ENCODE data around the gene AKR1C1. TPM values are rescaled to one million over a fixed set of nuclear protein-coding genes. Genes with fewer than 3 reads are reported as not detected.
A peak's percentile ranks its signal among the peaks of the same experiment; 100 is the strongest.

AKR1C1 gene
- total and polyA plus RNA-seq, 9 of the 15 experiments (the other 6 are each of a cell fraction or from before 2014, with no cell fraction given), result 43.5 to 180 (median 82.4) TPM

DNA sequence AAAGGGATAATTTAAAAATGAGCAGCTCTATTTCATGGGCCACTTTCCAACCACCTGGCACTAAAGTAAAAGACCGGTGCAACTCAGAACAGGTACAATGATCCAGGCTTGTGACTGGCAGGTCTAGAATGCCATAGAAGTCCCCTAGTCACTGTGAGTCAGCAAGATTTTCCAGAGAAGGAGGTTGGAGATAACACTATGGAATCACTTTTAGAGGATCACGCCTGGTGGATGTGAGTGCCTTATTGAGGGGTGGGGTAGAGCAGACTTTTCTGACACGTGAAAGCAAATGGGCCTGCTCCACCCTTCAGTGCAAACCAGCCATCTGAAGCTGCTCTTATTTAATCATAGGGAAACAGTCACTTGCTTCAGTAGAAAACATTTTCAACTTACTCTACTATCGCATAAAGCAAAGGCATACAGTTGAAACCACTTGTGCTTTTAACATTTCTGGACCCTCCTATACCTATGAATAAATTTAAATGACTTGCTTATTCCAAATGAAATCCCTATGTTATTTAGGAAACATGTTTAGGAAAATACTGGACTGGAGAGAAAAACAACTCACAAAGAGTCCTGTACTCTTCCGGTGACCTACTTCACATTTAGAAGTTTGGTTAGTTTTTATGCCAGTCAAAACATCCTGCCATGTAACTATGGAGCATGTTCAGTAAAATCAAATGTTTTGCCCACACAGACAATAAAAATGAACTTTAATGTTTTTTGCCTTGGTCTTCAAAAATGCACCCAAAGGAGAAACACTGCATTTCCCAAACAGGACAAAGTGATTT lies 21.5 kb upstream of the AKR1C1 start (continued):
- TF ChIP-seq BCLAF1 (IDR thresholded peaks at IDR 0.05; ENCODE audit: borderline replicate concordance in 1 of 2, control insufficient read depth in 1 of 2, low read depth in 2 of 2, low read length in 1 of 2) (no peak), JUND (IDR thresholded peaks at IDR 0.05; ENCODE audit: borderline replicate concordance, low read depth, low read length) (peak; percentile 70), JUND (tag; IDR thresholded peaks at IDR 0.05; ENCODE audit: borderline replicate concordance, low read depth, low read length) (peak; percentile 59; the same call in 1 of the 3 replicates), MAFK (IDR thresholded peaks at IDR 0.05; ENCODE audit: low read length) (peak; percentile 96), ELK1 (CRISPR knock-in tag; IDR thresholded peaks at IDR 0.05) (no peak), CAMTA2 (CRISPR knock-in tag; conservative IDR thresholded peaks at IDR 0.05) (no peak), DEAF1 (CRISPR knock-in tag; IDR thresholded peaks at IDR 0.05) (no peak), ADNP (tag; IDR thresholded peaks at IDR 0.05) (0 out of 2 replicates have a peak, but pooled peaks have one; percentile 22), BHLHE40 (IDR thresholded peaks at IDR 0.05; ENCODE audit: low read length) (peak; percentile 91), ZC3H11A (IDR thresholded peaks at IDR 0.05; ENCODE audit: low read depth, low read length) (no peak), CREB3L1 (IDR thresholded peaks at IDR 0.05; ENCODE audit: borderline replicate concordance, low read depth) (peak; percentile 38; the same call in 1 of the 2 replicates), GTF2B (IDR thresholded peaks at IDR 0.05; ENCODE audit: extremely low read depth, insufficient read length) (no peak), SLC30A9 (CRISPR knock-in tag; IDR thresholded peaks at IDR 0.05) (no peak), MYNN (IDR thresholded peaks at IDR 0.05) (peak; percentile 75), MYNN (CRISPR knock-in tag; IDR thresholded peaks at IDR 0.05) (no peak), SMC3 (conservative IDR thresholded peaks at IDR 0.05; ENCODE audit: insufficient read depth, low read depth, low read length) (no peak), TEAD4 (IDR thresholded peaks at IDR 0.05; ENCODE audit: low read length) (peak; percentile 40; the same call in 1 of the 2 replicates), TEAD4 (CRISPR knock-in tag; IDR thresholded peaks at IDR 0.05; ENCODE audit: borderline replicate concordance) (no peak)
